HepG2 (cell line): Measurements from ENCODE around the gene DDOST. TPM values are rescaled to one million over a fixed set of nuclear protein-coding genes. Genes with fewer than 3 reads are reported as not detected.

Source experiments
- ATAC-seq: fragments of 200-7000 bp; cut with Tn5 transposase; 3 replicates; pipeline ENCODE4 v1.9.1; 2020; ENCODE audit warnings: mild to moderate bottlenecking, moderate library complexity
- BruUV-seq: library from RNA; stranded (reverse); fragments of 400-500 nt; replicated peaks from 2 replicates; lab custom pipeline; 2021; lab: Mats Ljungman, UMichigan
- CTCF ChIA-PET: fragments of 300-600 bp; formaldehyde crosslinking; extraction: SDS; loops from one replicate; lab custom pipeline; 2021; ENCODE audit warnings: low total read pairs, inconsistent platforms, low intra/inter-chr PET ratio; lab: Yijun Ruan, JAX
- POLR2A ChIA-PET: fragments of 350-600 bp; sonication (Branson Sonifier 250); formaldehyde crosslinking; loops from one replicate; lab custom pipeline; 2020; ENCODE audit warnings: antibody characterized with exemption, inconsistent platforms; lab: Yijun Ruan, JAX
- DNase-seq: peaks from one replicate; pipeline ENCODE4 v3.0.0-alpha.2; 2015; ENCODE audit warnings: low spot score
- FAIRE-seq: peaks from 3 replicates; lab custom pipeline; 2011; peaks lifted over from hg19 to GRCh38; lab: Jason Lieb, UNC
- H2AFZ ChIP-seq: one replicate; pipeline ENCODE4 v1.6.1; 2011; ENCODE audit warnings: low read length, inconsistent platforms
- H3K27ac ChIP-seq: fragments of 300-600 bp; 3 replicates; pipeline ENCODE4 v1.8.0; 2011; ENCODE audit warnings: mixed run types, mild to moderate bottlenecking, mixed read lengths, low read length, inconsistent platforms; ENCODE audit not compliant: insufficient read depth; ENCODE audit errors: extremely low read length
- H3K27me3 ChIP-seq, 2 experiments: fragments of 200-600 bp in 1 of 2; 2 replicates in 1 of 2; 3 replicates in 1 of 2; pipeline versions ENCODE4 v1.6.0 to v1.8.0; 2011; ENCODE audit warnings: low read length in 2 of 2, mild to moderate bottlenecking in 2 of 2, moderate library complexity in 2 of 2, inconsistent platforms in 1 of 2; ENCODE audit not compliant: insufficient read depth in 2 of 2, control insufficient read depth in 1 of 2
- H3K36me3 ChIP-seq, 2 experiments: fragments of 200-600 bp in 1 of 2; replicated peaks in 1 of 2; 2 replicates in 1 of 2; 3 replicates in 1 of 2; pipeline versions ENCODE4 v1.5.1 to v1.8.0; 2011; ENCODE audit warnings: low read length in 2 of 2, inconsistent platforms in 1 of 2; ENCODE audit not compliant: insufficient read depth in 2 of 2, control insufficient read depth in 1 of 2
- H3K4me1 ChIP-seq: 2 replicates; pipeline ENCODE4 v1.5.1; 2012; ENCODE audit warnings: low read length, inconsistent platforms; ENCODE audit not compliant: insufficient read depth
- H3K4me2 ChIP-seq: 2 replicates; pipeline ENCODE4 v1.6.0; 2011; ENCODE audit warnings: low read depth, low read length, inconsistent platforms
- H3K4me3 ChIP-seq, 3 experiments: fragments of 200-600 bp in 1 of 3; sonication (generic), shearing (Covaris generic) in 1 of 3; replicated peaks in 1 of 3; 2 replicates each; pipeline ENCODE4 v1.5.1; 2011 to 2016; ENCODE audit warnings: low read length in 3 of 3, inconsistent platforms in 2 of 3, low read depth in 2 of 3, mild to moderate bottlenecking in 2 of 3, control low read depth in 1 of 3, mixed read lengths in 1 of 3; ENCODE audit not compliant: insufficient read depth in 1 of 3
- H3K79me2 ChIP-seq: one replicate; pipeline ENCODE4 v1.6.1; 2011; ENCODE audit warnings: low read length, inconsistent platforms; ENCODE audit not compliant: insufficient read depth
- H3K9ac ChIP-seq: 2 replicates; pipeline ENCODE4 v1.6.0; 2011; ENCODE audit warnings: mild to moderate bottlenecking, low read depth, low read length, inconsistent platforms; ENCODE audit not compliant: insufficient read depth
- H3K9me3 ChIP-seq: 2 replicates; pipeline ENCODE4 v1.5.1; 2012; ENCODE audit warnings: mild to moderate bottlenecking, low read length
- H4K20me1 ChIP-seq: 2 replicates; pipeline ENCODE4 v1.6.0; 2011; ENCODE audit warnings: inconsistent platforms, mild to moderate bottlenecking, low read length, moderate library complexity; ENCODE audit not compliant: insufficient read depth
- RFX1 ChIP-seq: fragments of 450-650 bp; IDR thresholded peaks from 2 replicates; pipeline ENCODE4 v1.6.1; 2017
- RFX3 ChIP-seq: IDR thresholded peaks from 2 replicates; pipeline ENCODE4 v1.6.1; 2016; ENCODE audit warnings: missing biosample characterization, missing genetic modification reagents
- WGBS: methylation state at CpG from one replicate; pipeline ENCODE4 v1.1.6; 2017; ENCODE audit warnings: low lambda C conversion rate; 5-methylcytosine and 5-hydroxymethylcytosine counted together
- in situ Hi-C: cut with HindIII; loops from 2 replicates; pipeline ENCODE4 v1.10.0; 2017; ENCODE audit warnings: low pct_unique_long_range_greater_than_20kb; ENCODE audit not compliant: extremely low pct_ligation_motif_present
- intact Hi-C: fragments of 100-400 bp; cut with micrococcal nuclease; formaldehyde crosslinking; loops from one replicate; pipeline ENCODE4 v1.10.0; 2022; ENCODE audit not compliant: unreplicated experiment
- polyA plus RNA-seq, 8 experiments: library from polyadenylated mRNA; depleted of rRNA in 3 of 8; stranded (reverse) in 7 of 8; unstranded in 1 of 8; fragments of >200 nt; fragmentation: Illumina TruSeq in 4 of 8; extraction: Trizol in 4 of 8; gene quantifications; 2 replicates each; pipeline versions ENCODE4 v1.2.1 to v1.2.3, GENCODE V29; 2011 to 2016; ENCODE audit warnings: low read depth in 4 of 8, missing spikeins in 1 of 8, mixed read lengths in 1 of 8; ENCODE audit not compliant: insufficient read depth in 1 of 8
- total RNA-seq, 5 experiments: library from RNA; depleted of rRNA; stranded (reverse); fragments of >200 nt; fragmentation: Illumina TruSeq; extraction: Trizol; gene quantifications; 2 replicates each; pipeline ENCODE4 v1.2.3, GENCODE V29; 2016; ENCODE audit warnings: low read depth in 1 of 5
- TF ChIP-seq, protein P1 (sequence below): sonication (generic); formaldehyde crosslinking; IDR thresholded peaks from 2 replicates; pipeline ENCODE4 v1.4.0; 2020; ENCODE audit warnings: mild to moderate bottlenecking, missing genetic modification reagents, borderline replicate concordance
- TF ChIP-seq, protein P2 (sequence below): sonication (generic); formaldehyde crosslinking; IDR thresholded peaks from 2 replicates; pipeline ENCODE4 v1.5.1; 2020; ENCODE audit warnings: mild to moderate bottlenecking, missing genetic modification reagents, moderate library complexity
- TF ChIP-seq, protein P3 (sequence below): sonication (generic); formaldehyde crosslinking; IDR thresholded peaks from 2 replicates; pipeline ENCODE4 v1.8.0; 2022; ENCODE audit warnings: missing genetic modification reagents, mild to moderate bottlenecking, inconsistent platforms, borderline replicate concordance

DDOST gene
- total and polyA plus RNA-seq, 2 of the 13 experiments (the other 11 are each of a cell fraction or from before 2014, with no cell fraction given), result 335 to 494 TPM

DNA sequence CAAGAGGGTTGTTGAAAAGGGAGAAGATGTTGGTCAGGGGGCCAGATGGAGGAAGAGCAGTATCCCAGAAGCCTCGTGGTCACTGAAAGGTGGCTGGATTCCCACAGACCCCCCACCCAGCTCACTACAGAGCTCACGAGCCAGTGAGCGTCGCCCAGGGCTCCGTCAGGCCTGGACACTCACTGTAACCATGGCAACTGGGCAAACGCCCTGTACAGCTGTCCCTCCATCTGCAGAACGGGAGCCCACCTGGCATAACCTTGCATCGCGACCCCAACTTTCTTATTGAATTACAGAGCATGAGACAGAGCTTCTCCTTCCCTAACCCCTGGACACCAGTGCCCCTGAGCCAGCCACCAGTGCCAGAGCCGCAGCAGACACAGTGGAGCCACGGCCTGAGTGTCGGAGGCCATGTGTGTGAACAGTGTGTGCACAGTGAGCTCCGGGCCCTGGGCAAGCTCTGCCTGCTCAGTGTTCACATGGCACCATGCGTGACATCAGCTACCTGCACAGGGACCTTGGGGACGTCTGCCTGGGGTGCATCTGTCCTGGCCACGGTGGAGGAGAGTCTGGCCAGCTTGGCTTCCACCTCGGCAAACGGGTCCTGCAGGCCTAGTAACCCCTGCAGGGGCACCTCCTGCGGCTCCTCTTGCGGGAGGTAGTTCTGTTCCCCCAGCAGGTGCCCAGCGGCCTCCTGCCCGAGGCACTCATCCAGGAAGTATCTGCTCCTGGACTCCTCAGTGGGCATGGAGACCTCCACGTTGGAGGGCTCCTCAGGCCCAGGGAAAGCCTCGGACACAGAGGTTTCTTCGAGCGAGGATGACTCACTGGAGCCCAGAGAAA, 25.9 kb upstream of the DDOST start:
- POLR2A ChIA-PET, result no interaction called here
- Histone ChIP-seq H3K9ac (no peak overlapping the region), H4K20me1 (no peaks in the 10 kb centered on the region), H3K4me2 (peak overlapping the region; percentile 38), H2AFZ (no peak overlapping the region), H3K36me3 (no peaks in the 10 kb centered on the region), H3K4me3 (peak overlapping the region in 1 of 3 experiments; percentile 13; a peak in 1 of 6 replicates), H3K27me3 (peaks cover 2 to 53% of the 10 kb centered on the region in 2 experiments; a peak in 4 of 5 replicates), H3K9me3 (no peaks in the 10 kb centered on the region), H3K4me1 (peaks cover 41% of the 10 kb centered on the region)
- no peak for DNase-seq
- ATAC-seq, result peak; percentile 64
- CTCF ChIA-PET, result no interaction called here
- intact Hi-C loops (no loop called here), in situ Hi-C loops (no loop called here)
- peak; percentile 69 for TF ChIP-seq RFX1
- TF ChIP-seq, protein P1, sequence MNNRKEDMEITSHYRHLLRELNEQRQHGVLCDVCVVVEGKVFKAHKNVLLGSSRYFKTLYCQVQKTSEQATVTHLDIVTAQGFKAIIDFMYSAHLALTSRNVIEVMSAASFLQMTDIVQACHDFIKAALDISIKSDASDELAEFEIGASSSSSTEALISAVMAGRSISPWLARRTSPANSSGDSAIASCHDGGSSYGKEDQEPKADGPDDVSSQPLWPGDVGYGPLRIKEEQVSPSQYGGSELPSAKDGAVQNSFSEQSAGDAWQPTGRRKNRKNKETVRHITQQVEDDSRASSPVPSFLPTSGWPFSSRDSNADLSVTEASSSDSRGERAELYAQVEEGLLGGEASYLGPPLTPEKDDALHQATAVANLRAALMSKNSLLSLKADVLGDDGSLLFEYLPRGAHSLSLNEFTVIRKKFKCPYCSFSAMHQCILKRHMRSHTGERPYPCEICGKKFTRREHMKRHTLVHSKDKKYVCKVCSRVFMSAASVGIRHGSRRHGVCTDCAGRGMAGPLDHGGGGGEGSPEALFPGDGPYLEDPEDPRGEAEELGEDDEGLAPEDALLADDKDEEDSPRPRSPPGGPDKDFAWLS (CRISPR knock-in tag), result no peak
- peak; percentile 62 for TF ChIP-seq RFX3
- TF ChIP-seq, protein P2, sequence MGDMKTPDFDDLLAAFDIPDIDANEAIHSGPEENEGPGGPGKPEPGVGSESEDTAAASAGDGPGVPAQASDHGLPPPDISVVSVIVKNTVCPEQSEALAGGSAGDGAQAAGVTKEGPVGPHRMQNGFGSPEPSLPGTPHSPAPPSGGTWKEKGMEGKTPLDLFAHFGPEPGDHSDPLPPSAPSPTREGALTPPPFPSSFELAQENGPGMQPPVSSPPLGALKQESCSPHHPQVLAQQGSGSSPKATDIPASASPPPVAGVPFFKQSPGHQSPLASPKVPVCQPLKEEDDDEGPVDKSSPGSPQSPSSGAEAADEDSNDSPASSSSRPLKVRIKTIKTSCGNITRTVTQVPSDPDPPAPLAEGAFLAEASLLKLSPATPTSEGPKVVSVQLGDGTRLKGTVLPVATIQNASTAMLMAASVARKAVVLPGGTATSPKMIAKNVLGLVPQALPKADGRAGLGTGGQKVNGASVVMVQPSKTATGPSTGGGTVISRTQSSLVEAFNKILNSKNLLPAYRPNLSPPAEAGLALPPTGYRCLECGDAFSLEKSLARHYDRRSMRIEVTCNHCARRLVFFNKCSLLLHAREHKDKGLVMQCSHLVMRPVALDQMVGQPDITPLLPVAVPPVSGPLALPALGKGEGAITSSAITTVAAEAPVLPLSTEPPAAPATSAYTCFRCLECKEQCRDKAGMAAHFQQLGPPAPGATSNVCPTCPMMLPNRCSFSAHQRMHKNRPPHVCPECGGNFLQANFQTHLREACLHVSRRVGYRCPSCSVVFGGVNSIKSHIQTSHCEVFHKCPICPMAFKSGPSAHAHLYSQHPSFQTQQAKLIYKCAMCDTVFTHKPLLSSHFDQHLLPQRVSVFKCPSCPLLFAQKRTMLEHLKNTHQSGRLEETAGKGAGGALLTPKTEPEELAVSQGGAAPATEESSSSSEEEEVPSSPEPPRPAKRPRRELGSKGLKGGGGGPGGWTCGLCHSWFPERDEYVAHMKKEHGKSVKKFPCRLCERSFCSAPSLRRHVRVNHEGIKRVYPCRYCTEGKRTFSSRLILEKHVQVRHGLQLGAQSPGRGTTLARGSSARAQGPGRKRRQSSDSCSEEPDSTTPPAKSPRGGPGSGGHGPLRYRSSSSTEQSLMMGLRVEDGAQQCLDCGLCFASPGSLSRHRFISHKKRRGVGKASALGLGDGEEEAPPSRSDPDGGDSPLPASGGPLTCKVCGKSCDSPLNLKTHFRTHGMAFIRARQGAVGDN (CRISPR knock-in tag), result peak; percentile 8; the same call in 1 of the 2 replicates
- TF ChIP-seq, protein P3, sequence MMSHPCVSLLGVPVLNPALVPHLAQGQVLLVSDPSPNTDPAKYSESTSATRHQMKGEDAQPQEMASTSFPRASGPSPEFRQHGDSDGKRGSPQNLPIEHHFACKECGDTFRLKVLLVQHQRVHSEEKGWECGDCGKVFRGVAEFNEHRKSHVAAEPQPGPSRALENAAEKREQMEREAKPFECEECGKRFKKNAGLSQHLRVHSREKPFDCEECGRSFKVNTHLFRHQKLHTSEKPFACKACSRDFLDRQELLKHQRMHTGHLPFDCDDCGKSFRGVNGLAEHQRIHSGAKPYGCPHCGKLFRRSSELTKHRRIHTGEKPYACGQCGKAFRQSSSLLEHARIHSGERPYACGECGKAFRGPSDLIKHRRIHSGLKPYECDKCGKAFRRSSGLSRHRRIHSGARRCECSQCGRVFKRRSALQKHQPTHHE (CRISPR knock-in tag), result no peak
- TF ChIP-seq, all 625 proteins: peak for 3
- Histone ChIP-seq H3K79me2 (no peaks in the 10 kb centered on the region), H3K27ac (no peak overlapping the region)
- FAIRE-seq, result no peak
- 11% methylated on average over 1 of the region's 26 CpGs for WGBS
- no TSS peak for BruUV-seq
